ENCODE data around the gene OXA1L.
"Not testable (repeated sequence)": the region's sequence is repeated elsewhere in the genome, so short reads cannot be mapped to it uniquely, and the experiment has no call there.

The OXA1L gene

GRCh38 chr14:22748206-22748605 lies 18.3 kb upstream of the OXA1L start:
- TF ChIP-seq CTCF (IDR thresholded peaks at IDR 0.05; ENCODE audit: low read depth, low read length, missing control alignments): no peak
- DNase-seq (ENCODE audit: low read depth): no peak
- H3K4me3 ChIP-seq (ENCODE audit: low read depth, low read length): no peak overlapping the region
- in situ Hi-C loops (cut with HindIII; ENCODE audit: low sequenced_read_pairs): no loop called here

- DNase-seq (ENCODE audit: low read depth): no peak
- in situ Hi-C loops (cut with HindIII; ENCODE audit: low sequenced_read_pairs): no loop called here
- H3K4me3 ChIP-seq (ENCODE audit: low read depth, low read length): no peak overlapping the region
- no peak for TF ChIP-seq CTCF (IDR thresholded peaks at IDR 0.05; ENCODE audit: low read depth, low read length, missing control alignments)
These were observed 17.8 kb upstream of the OXA1L start for GRCh38 chr14:22748631-22749068.

DNA sequence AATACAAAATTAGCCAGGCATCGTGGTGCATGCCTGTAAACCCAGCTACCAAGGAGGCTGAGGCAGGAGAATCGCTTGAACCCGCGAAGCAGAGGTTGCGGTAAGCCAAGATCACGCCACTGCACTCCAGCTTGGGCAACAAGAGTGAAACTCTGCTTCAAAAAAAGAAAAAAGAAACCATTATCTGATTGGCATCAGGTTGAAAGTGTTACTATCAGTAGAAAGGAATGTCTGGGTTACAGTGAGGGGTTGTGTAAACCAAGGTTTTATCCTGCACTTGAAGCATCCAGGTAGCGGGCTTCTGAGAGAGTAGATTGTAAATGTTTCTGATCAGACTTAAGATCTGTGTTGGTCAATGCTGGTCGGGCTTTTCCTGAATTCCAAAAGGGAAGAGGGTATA lies 14.1 kb upstream of the OXA1L start:
- in situ Hi-C loops (cut with HindIII; ENCODE audit: low sequenced_read_pairs): no loop called here
- no peak for DNase-seq (ENCODE audit: low read depth)
- no peak for TF ChIP-seq CTCF (IDR thresholded peaks at IDR 0.05; ENCODE audit: low read depth, low read length, missing control alignments)
- H3K4me3 ChIP-seq (ENCODE audit: low read depth, low read length): no peak overlapping the region

- TF ChIP-seq CTCF (IDR thresholded peaks at IDR 0.05; ENCODE audit: low read depth, low read length, missing control alignments): no peak
- in situ Hi-C loops (cut with HindIII; ENCODE audit: low sequenced_read_pairs): no loop called here
- DNase-seq (ENCODE audit: low read depth): no peak
- no peak overlapping the region for H3K4me3 ChIP-seq (ENCODE audit: low read depth, low read length)
These were observed 12.9 kb upstream of the OXA1L start for GRCh38 chr14:22753586-22753985.

- in situ Hi-C loops (cut with HindIII; ENCODE audit: low sequenced_read_pairs); DNase-seq (ENCODE audit: low read depth); H3K4me3 ChIP-seq (ENCODE audit: low read depth, low read length): not testable (repeated sequence)
These were observed 8.4 kb upstream of the OXA1L start for GRCh38 chr14:22757972-22758650.

GRCh38 chr14:22761734-22762133 lies 4.8 kb upstream of the OXA1L start:
- TF ChIP-seq CTCF (IDR thresholded peaks at IDR 0.05; ENCODE audit: low read depth, low read length, missing control alignments): no peak
- DNase-seq (ENCODE audit: low read depth): no peak
- in situ Hi-C loops (cut with HindIII; ENCODE audit: low sequenced_read_pairs): no loop called here
- H3K4me3 ChIP-seq (ENCODE audit: low read depth, low read length): no peak overlapping the region

DNA sequence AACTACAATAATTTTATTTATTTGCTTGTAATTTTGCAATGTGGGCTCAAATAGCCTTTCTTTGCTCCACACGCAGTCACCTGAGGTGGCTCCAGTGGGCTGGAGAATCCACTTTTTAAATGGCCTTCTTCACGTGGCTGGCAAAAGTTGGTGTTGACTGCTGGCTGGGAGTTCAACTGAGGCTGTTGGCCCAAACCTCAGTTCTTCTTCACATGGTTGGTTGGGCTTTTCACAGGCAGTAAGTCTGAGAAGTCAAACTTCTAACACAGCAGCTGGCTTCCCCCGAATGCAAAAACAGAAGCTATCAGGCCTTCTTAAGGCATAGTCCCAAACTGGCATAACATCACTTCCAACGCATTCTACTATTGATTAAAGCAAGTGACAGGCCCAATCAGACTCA lies 2.1 kb upstream of the OXA1L start:
- no peak for TF ChIP-seq CTCF (IDR thresholded peaks at IDR 0.05; ENCODE audit: low read depth, low read length, missing control alignments)
- DNase-seq (ENCODE audit: low read depth): no peak
- in situ Hi-C loops (cut with HindIII; ENCODE audit: low sequenced_read_pairs): no loop called here
- H3K4me3 ChIP-seq (ENCODE audit: low read depth, low read length): no peak overlapping the region

Measured in astrocyte of the cerebellum (primary cell).